ENCODE results near the gene OPCML. TPM values are rescaled to one million over a fixed set of nuclear protein-coding genes. Genes with fewer than 3 reads are reported as not detected.

The OPCML gene
- total and polyA plus RNA-seq, 12 donors = under 0.01 to 1.2 (median 0.39) TPM

DNA sequence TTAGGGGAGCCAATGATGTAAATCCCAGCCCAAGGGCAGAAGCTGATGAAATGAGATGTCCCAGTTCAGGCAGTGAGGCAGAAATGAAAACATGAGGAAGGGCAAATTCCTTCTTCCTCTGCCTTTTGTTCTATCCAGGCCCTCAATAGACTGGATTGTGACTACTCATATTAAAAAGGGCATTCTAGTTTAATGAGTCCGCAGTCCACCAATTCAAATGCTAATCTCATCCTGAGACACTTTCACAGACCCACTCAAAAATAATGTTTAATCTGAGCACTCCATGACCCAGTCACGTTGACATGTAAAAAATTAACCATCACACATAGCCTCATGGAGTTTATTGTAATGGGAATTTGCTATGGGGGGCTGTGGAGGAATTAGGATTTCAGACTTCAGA lies 717.9 kb downstream of the OPCML start:
- TF ChIP-seq, protein P1, sequence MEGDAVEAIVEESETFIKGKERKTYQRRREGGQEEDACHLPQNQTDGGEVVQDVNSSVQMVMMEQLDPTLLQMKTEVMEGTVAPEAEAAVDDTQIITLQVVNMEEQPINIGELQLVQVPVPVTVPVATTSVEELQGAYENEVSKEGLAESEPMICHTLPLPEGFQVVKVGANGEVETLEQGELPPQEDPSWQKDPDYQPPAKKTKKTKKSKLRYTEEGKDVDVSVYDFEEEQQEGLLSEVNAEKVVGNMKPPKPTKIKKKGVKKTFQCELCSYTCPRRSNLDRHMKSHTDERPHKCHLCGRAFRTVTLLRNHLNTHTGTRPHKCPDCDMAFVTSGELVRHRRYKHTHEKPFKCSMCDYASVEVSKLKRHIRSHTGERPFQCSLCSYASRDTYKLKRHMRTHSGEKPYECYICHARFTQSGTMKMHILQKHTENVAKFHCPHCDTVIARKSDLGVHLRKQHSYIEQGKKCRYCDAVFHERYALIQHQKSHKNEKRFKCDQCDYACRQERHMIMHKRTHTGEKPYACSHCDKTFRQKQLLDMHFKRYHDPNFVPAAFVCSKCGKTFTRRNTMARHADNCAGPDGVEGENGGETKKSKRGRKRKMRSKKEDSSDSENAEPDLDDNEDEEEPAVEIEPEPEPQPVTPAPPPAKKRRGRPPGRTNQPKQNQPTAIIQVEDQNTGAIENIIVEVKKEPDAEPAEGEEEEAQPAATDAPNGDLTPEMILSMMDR (IDR thresholded peaks at IDR 0.05) = no peak
- H3K27ac ChIP-seq = no peak overlapping the region
- ATAC-seq (no peak), DNase-seq (no peak)
- H3K9me3 ChIP-seq = no peaks in the 10 kb centered on the region
- intact Hi-C loops (cut with DNase I) = no loop called here
- H3K4me3 ChIP-seq = no peak overlapping the region
- no peaks in the 10 kb centered on the region for H3K4me1 ChIP-seq
- 82 to 85% methylated on average over 2 of the region's 2 CpGs for WGBS, 2 donors
- no peaks in the 10 kb centered on the region for H3K27me3 ChIP-seq
- no peaks in the 10 kb centered on the region for H3K36me3 ChIP-seq

DNA sequence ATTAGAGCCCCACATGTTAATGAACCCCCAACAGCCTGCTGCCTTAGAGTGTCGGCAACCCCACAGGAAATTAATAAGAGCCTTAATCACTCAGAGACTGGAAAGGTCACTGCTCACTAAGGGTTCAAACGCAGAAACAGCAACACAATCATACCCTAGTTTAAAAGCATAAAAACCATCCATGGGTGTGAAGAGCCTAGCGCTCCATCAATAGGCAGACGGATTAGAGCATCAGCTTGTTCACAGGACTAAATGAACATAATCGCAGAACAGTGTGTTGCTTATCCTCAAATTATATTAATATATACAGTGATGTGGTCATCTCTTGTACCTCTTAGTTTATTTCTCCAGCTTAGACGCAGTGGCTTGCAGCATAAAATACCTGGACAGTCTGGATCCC lies 720.7 kb downstream of the OPCML start:
- Histone ChIP-seq H3K4me1 (no peaks in the 10 kb centered on the region), H3K4me3 (no peak overlapping the region), H3K27me3 (no peaks in the 10 kb centered on the region), H3K27ac (no peak overlapping the region), H3K9me3 (peaks cover 0 to 4% (median 0%) of the 10 kb centered on the region in 11 donors), H3K36me3 (no peaks in the 10 kb centered on the region)
- WGBS, 2 donors = 86 to 91% methylated on average over 6 of the region's 6 CpGs
- ATAC-seq (no peak), DNase-seq (no peak)
- intact Hi-C loops (cut with DNase I) = no loop called here
- TF ChIP-seq, protein P1 (IDR thresholded peaks at IDR 0.05) = no peak

DNA sequence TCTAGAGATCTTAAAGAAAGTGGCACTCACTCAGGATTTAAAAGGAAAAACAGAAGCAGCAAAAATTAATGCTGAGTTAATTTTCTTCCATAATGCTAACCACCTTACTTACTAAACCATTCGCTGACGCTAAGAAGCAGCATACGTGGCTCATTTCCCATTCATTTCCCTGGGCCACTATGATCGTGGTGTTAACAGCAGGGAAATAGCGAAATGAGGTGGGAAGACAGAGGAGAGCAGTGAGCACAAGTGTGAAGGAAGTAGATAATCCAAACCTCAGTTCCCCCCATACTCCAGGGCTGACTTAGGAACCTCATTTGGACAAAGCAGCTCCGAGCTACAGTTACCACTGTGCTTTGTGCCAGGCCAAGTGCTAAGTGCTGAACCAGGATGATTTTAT lies 723.2 kb downstream of the OPCML start:
- TF ChIP-seq, protein P1 (IDR thresholded peaks at IDR 0.05) = no peak
- Histone ChIP-seq H3K4me1 (no peaks in the 10 kb centered on the region), H3K9me3 (peaks cover 0 to 12% (median 3%) of the 10 kb centered on the region in 11 donors), H3K36me3 (no peaks in the 10 kb centered on the region), H3K4me3 (no peak overlapping the region), H3K27ac (no peak overlapping the region), H3K27me3 (no peaks in the 10 kb centered on the region)
- intact Hi-C loops (cut with DNase I) = no loop called here
- WGBS, 2 donors = 70 to 76% methylated on average over 6 of the region's 6 CpGs
- DNase-seq = no peak
- no peak for ATAC-seq

DNA sequence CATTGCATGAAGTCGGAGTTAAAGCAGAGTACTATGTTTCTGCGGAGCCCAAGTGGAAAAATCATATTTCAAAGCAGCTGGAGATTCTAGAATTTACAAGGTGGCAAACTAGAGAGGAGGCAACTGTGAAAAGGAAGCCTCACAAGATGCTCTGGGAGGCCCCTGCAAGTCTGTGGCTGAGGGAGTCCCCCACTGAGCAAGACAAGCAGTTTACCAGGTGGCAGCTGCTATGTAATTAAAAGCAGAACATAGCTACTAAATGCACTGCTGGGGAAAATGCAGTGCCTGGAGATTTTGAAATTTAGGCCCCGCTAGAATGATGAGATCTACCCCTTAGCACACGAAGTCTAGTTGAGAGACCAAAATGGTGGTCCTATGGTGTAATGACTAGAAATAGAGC lies 728.0 kb downstream of the OPCML start:
- Histone ChIP-seq H3K36me3 (no peaks in the 10 kb centered on the region), H3K4me3 (no peak overlapping the region), H3K4me1 (no peaks in the 10 kb centered on the region), H3K9me3 (peaks cover 0 to 24% (median 3%) of the 10 kb centered on the region in 11 donors), H3K27me3 (peaks cover 0 to 4% (median 0%) of the 10 kb centered on the region in 7 donors), H3K27ac (no peak overlapping the region)
- TF ChIP-seq, protein P1 (IDR thresholded peaks at IDR 0.05) = no peak
- whole genome bisulfite sequencing, 2 donors = 91% methylated on average over 4 of the region's 4 CpGs
- intact Hi-C loops (cut with DNase I) = no loop called here
- ATAC-seq (no peak), DNase-seq (no peak)
